ENCODE data around the gene FBXO42. TPM values are rescaled to one million over a fixed set of nuclear protein-coding genes. Genes with fewer than 3 reads are reported as not detected.

FBXO42 gene
- total RNA-seq, 2 donors from 2014 or later: 17.6 to 20.0 TPM

DNA sequence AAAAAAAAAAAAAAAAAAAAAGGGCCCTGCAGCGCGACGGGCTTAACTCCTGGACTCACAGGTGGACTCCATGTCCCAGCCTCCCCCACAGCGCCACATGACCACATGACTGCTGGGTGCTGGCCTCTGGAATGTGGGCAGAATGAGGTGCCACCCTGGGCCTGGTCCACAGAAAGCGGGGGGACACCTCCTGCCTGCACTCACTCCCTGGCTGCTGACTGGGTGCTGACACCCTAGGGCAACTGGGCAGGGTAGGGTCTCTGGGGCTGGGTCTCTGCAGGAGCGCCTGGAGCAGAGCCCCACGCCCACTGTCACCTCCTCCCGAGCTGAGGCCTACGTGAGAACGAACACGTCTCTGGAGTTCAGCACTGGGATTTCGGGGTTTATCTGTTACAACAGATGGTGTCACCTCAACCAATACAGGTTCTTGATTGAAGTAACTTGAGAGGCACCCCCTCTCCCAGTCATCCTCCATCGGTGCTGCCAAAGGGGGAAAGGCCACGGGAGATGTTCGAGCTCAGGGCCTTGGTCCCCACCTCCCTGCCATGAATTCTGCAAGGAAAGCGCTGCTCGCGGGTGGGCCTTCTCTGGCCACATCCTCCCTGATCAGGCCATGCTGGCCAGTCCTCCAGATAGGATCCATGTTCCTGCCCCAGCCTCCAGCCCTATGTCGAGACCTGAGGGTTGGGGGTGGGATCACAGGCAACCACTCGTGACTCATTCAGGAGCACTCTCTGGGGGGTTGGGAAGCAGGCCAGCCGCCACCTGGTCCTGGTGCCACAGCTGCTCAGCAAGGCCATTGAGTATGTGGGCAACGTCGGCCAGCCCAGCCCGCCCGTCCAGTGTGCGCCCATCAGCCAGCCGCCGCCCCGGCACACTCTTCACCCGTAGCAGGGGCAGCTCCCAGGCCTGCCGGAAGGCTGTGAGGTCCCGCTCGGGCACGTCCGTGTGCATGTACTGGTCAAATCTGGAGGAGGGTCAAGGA is 120.7 kb downstream of the FBXO42 start:
- Mint-ChIP-seq H3K4me3 (no peak overlapping the region), H3K36me3 (ENCODE audit: low read depth) (peaks cover 1% of the 10 kb centered on the region), H3K27ac (no peak overlapping the region), H3K27me3 (ENCODE audit: insufficient read depth) (peaks cover 33% of the 10 kb centered on the region), H3K4me1 (peaks cover 17% of the 10 kb centered on the region), H3K9me3 (no peaks in the 10 kb centered on the region)
- H3K36me3 ChIP-seq (ENCODE audit: control insufficient read depth, insufficient read depth, low read length): no peaks in the 10 kb centered on the region
- TF ChIP-seq, protein P1, sequence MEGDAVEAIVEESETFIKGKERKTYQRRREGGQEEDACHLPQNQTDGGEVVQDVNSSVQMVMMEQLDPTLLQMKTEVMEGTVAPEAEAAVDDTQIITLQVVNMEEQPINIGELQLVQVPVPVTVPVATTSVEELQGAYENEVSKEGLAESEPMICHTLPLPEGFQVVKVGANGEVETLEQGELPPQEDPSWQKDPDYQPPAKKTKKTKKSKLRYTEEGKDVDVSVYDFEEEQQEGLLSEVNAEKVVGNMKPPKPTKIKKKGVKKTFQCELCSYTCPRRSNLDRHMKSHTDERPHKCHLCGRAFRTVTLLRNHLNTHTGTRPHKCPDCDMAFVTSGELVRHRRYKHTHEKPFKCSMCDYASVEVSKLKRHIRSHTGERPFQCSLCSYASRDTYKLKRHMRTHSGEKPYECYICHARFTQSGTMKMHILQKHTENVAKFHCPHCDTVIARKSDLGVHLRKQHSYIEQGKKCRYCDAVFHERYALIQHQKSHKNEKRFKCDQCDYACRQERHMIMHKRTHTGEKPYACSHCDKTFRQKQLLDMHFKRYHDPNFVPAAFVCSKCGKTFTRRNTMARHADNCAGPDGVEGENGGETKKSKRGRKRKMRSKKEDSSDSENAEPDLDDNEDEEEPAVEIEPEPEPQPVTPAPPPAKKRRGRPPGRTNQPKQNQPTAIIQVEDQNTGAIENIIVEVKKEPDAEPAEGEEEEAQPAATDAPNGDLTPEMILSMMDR (conservative IDR thresholded peaks at IDR 0.05): no peak
- H3K9ac ChIP-seq (ENCODE audit: extremely low read depth, low read length, poor library complexity, severe bottlenecking): no peak overlapping the region
- peaks cover 29% of the 10 kb centered on the region for H3K27me3 ChIP-seq (ENCODE audit: control insufficient read depth, insufficient read depth, low read length, poor library complexity, severe bottlenecking)
- H3K9me3 ChIP-seq (ENCODE audit: control insufficient read depth, low read length): no peaks in the 10 kb centered on the region
- no peak overlapping the region for H3K27ac ChIP-seq (ENCODE audit: low read depth, low read length)
- DNase-seq: no peak
- H3K4me3 ChIP-seq (ENCODE audit: low read length): no peak overlapping the region
- 91 to 96% methylated on average over 22 to 35 of the region's 35 CpGs for WGBS, 2 experiments (ENCODE audit: insufficient coverage in 1 of 2, insufficient read length in 1 of 2)
- H3K4me1 ChIP-seq (ENCODE audit: control insufficient read depth, insufficient read depth, low read length): peaks cover under 1% of the 10 kb centered on the region

DNA sequence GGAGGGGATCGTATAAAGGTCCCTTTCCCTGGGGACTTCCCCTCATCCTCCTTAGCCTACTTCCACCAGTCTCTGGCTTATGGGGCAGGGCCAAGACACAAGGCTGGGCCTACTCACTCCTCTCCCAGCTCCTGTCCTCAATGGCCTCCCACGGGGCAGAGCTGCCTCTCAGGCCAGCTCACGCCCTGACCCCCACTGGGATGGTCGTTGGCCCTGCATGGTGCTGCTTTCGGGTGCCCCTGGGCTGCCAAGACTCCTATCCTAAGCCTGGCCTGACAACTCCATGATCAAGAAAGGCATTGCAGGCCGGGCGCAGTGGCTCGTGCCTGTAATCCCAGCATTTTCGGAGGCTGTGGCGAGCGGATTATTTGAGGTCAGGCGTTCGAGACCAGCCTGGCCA is 121.5 kb downstream of the FBXO42 start:
- no peaks in the 10 kb centered on the region for H3K36me3 ChIP-seq (ENCODE audit: control insufficient read depth, insufficient read depth, low read length)
- no peak overlapping the region for H3K27ac ChIP-seq (ENCODE audit: low read depth, low read length)
- Mint-ChIP-seq H3K27me3 (ENCODE audit: insufficient read depth) (peaks cover 42% of the 10 kb centered on the region), H3K4me3 (no peak overlapping the region), H3K36me3 (ENCODE audit: low read depth) (peaks cover 1% of the 10 kb centered on the region), H3K27ac (no peak overlapping the region), H3K9me3 (no peaks in the 10 kb centered on the region), H3K4me1 (peaks cover 18% of the 10 kb centered on the region)
- H3K9me3 ChIP-seq (ENCODE audit: control insufficient read depth, low read length): no peaks in the 10 kb centered on the region
- peaks cover 4% of the 10 kb centered on the region for H3K4me1 ChIP-seq (ENCODE audit: control insufficient read depth, insufficient read depth, low read length)
- TF ChIP-seq, protein P1 (conservative IDR thresholded peaks at IDR 0.05): no peak
- H3K4me3 ChIP-seq (ENCODE audit: low read length): no peak overlapping the region
- peaks cover 38% of the 10 kb centered on the region for H3K27me3 ChIP-seq (ENCODE audit: control insufficient read depth, insufficient read depth, low read length, poor library complexity, severe bottlenecking)
- DNase-seq: no peak
- 89 to 90% methylated on average over 10 to 13 of the region's 13 CpGs for WGBS, 2 experiments (ENCODE audit: insufficient coverage in 1 of 2, insufficient read length in 1 of 2)
- H3K9ac ChIP-seq (ENCODE audit: extremely low read depth, low read length, poor library complexity, severe bottlenecking): no peak overlapping the region

DNA sequence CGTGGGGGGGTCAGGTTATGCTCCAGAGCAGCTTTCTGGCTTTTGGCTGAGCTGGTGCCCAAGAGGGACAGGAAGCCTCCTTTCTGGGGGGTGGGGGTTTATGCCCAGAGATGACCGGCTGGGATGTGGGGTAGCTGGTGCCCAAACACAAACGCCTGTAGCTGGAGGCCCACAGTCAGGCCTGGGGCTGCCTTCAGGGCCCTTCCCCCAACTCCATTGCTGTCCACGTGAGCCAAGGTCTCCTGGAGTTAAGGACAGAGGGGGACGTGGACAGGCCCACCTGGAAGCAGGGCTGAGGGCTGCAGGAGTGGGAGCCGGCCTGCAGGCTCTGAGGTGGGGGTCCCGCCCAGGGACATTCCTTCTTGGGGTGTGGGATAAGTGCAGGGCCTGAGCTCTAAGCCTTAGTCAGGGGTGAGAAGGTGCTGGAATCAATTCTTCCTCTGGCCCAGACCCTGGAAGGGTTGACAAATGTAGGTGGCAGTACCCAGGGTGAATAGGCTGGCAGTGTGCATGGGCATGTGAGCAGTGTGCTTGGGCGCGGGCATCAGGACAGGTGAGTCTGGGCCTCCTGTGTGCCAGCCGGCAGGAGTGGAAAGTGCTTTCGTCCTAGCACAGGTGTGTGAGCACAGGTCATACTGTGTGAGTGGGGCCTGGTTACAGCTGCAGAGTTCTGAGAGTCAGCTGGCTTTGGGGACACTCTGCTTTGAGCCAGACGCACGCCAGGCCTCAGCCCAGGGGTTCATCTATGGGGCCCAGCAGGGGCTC is 122.1 kb downstream of the FBXO42 start:
- Mint-ChIP-seq H3K27me3 (ENCODE audit: insufficient read depth) (peaks cover 47% of the 10 kb centered on the region), H3K27ac (no peak overlapping the region), H3K4me3 (no peak overlapping the region), H3K9me3 (no peaks in the 10 kb centered on the region), H3K36me3 (ENCODE audit: low read depth) (peaks cover 1% of the 10 kb centered on the region), H3K4me1 (peaks cover 18% of the 10 kb centered on the region)
- H3K9me3 ChIP-seq (ENCODE audit: control insufficient read depth, low read length): no peaks in the 10 kb centered on the region
- no peaks in the 10 kb centered on the region for H3K36me3 ChIP-seq (ENCODE audit: control insufficient read depth, insufficient read depth, low read length)
- peaks cover 44% of the 10 kb centered on the region for H3K27me3 ChIP-seq (ENCODE audit: control insufficient read depth, insufficient read depth, low read length, poor library complexity, severe bottlenecking)
- H3K9ac ChIP-seq (ENCODE audit: extremely low read depth, low read length, poor library complexity, severe bottlenecking): no peak overlapping the region
- TF ChIP-seq, protein P1 (conservative IDR thresholded peaks at IDR 0.05): no peak
- peaks cover 4% of the 10 kb centered on the region for H3K4me1 ChIP-seq (ENCODE audit: control insufficient read depth, insufficient read depth, low read length)
- 87 to 100% methylated on average over 6 to 13 of the region's 13 CpGs for WGBS, 2 experiments (ENCODE audit: insufficient coverage in 1 of 2, insufficient read length in 1 of 2)
- H3K4me3 ChIP-seq (ENCODE audit: low read length): no peak overlapping the region
- H3K27ac ChIP-seq (ENCODE audit: low read depth, low read length): no peak overlapping the region
- no peak for DNase-seq
